ENCODE data around the gene PELO.

The PELO gene

GRCh38 chr5:52772668-52773067 lies 15.0 kb upstream of the PELO start:
- no peak for DNase-seq

GRCh38 chr5:52773342-52773741 lies 14.4 kb upstream of the PELO start:
- DNase-seq: no peak

- peak; percentile 24 for DNase-seq
These were observed 13.7 kb upstream of the PELO start for GRCh38 chr5:52774005-52774410.

GRCh38 chr5:52776116-52776515 lies 11.6 kb upstream of the PELO start:
- peak; percentile 67 for DNase-seq

GRCh38 chr5:52777186-52777585 lies 10.5 kb upstream of the PELO start:
- no peak for DNase-seq

GRCh38 chr5:52778781-52779180 lies 8.9 kb upstream of the PELO start:
- no peak for DNase-seq

- no peak for DNase-seq
These were observed 8.5 kb upstream of the PELO start for GRCh38 chr5:52779213-52779612.

GRCh38 chr5:52783226-52783959 lies 4.3 kb upstream of the PELO start:
- DNase-seq: peak; percentile 30

- no peak for DNase-seq
These were observed 3.0 kb upstream of the PELO start for GRCh38 chr5:52784737-52785136.

GRCh38 chr5:52786391-52786790 lies 1.3 kb upstream of the PELO start:
- DNase-seq: no peak

GRCh38 chr5:52786949-52787599 lies 642 bp upstream of the PELO start:
- peak; percentile 69 for DNase-seq

- DNase-seq: no peak
These were observed 747 bp downstream of the PELO start for GRCh38 chr5:52788505-52788821.

- DNase-seq: no peak
These were observed 1.7 kb downstream of the PELO start for GRCh38 chr5:52789378-52789777.

GRCh38 chr5:52789851-52790250 lies 2.1 kb downstream of the PELO start:
- DNase-seq: no peak

- no peak for DNase-seq
These were observed 3.6 kb downstream of the PELO start for GRCh38 chr5:52791366-52791765.

- no peak for DNase-seq
These were observed 6.8 kb downstream of the PELO start for GRCh38 chr5:52794519-52794918.

- no peak for DNase-seq
These were observed 8.3 kb downstream of the PELO start for GRCh38 chr5:52796031-52796430.

- no peak for DNase-seq
These were observed 8.9 kb downstream of the PELO start for GRCh38 chr5:52796516-52797103.

GRCh38 chr5:52798938-52799337 lies 11.2 kb downstream of the PELO start:
- DNase-seq: no peak

GRCh38 chr5:52799358-52799982 lies 11.8 kb downstream of the PELO start:
- no peak for DNase-seq

GRCh38 chr5:52799983-52800393 lies 12.3 kb downstream of the PELO start:
- peak; percentile 98 for DNase-seq

- peak; percentile 61 for DNase-seq
These were observed 12.9 kb downstream of the PELO start for GRCh38 chr5:52800394-52801213.

- no peak for DNase-seq
These were observed 13.6 kb downstream of the PELO start for GRCh38 chr5:52801329-52801728.

All from CD4-positive, alpha-beta T cell treated with Interleukin-6 for 4 hours (primary cell).